BE2C (cell line): ENCODE measurements around the gene DLG2.

Experiments
- DNase-seq: peaks from one replicate; pipeline ENCODE4 v3.0.0-alpha.2; 2020
- H3K27me3 ChIP-seq: fragments of 250-450 bp; sonication (Bioruptor Pico); 2 replicates; pipeline ENCODE4 v1.5.1; 2020; ENCODE audit warnings: mild to moderate bottlenecking
- H3K36me3 ChIP-seq: fragments of 250-450 bp; sonication (Bioruptor Pico); 2 replicates; pipeline ENCODE4 v1.5.1; 2020; ENCODE audit warnings: mild to moderate bottlenecking
- H3K4me1 ChIP-seq: fragments of 250-450 bp; sonication (Bioruptor Pico); 2 replicates; pipeline ENCODE4 v1.5.1; 2020
- H3K4me3 ChIP-seq: 2 replicates; pipeline ENCODE4 v1.5.1; 2011; ENCODE audit warnings: low read depth, low read length
- H3K9me3 ChIP-seq: fragments of 250-450 bp; sonication (Bioruptor Pico); 2 replicates; pipeline ENCODE4 v1.5.1; 2020
- TF ChIP-seq, protein P1 (sequence below): IDR thresholded peaks from 2 replicates; pipeline ENCODE4 v1.5.1; 2012; ENCODE audit warnings: mild to moderate bottlenecking, low read depth, low read length

DLG2 gene

DNA sequence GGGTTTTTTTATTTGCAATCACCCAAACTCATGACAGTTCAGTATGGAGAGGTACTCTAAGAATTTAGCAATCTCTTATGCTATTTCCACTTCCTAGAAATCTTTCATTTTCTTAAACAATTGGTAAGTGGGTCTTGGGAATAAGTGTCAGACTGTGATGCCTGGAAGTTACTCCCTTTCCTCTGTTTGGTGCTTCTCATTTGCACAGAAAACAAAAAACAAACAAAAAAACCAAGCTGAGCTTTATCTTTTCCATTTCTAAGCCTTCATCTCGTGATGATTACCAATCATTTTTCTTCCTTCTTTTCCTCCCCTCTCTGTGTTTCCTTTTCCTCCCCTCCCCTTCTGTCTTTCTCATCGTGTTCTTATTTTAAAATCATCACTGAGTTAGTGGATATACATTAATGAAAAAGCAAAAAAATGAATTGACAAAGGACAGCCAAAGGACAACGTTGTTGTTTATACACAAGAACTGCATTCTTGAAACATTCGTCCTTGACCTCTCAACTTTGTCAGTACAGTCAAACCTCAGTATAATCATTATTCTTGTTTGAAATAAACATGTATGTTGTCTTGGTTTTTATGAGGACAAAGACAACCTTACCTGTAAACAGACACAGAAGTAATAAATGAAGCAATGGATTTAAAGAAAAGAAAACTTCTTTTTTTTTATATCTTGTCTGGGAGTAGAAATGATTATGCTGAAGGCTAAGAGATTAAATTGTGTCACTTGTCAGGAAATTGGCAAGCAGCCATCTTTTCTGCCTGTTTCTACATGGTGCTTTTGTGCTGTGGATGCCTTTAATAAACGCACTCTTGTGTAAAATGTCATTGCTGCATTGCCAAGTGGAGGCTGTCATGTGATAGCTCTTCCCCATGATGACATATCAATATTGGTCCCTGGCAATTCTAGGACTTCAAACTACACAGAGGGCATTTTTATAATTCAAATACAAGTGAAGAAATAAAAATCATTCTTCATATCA lies 1537.8 kb downstream of the DLG2 start:
- Histone ChIP-seq H3K4me3 (no peak overlapping the region), H3K36me3 (no peaks in the 10 kb centered on the region), H3K9me3 (no peaks in the 10 kb centered on the region), H3K4me1 (peaks cover 17% of the 10 kb centered on the region), H3K27me3 (no peaks in the 10 kb centered on the region)
- DNase-seq = peak; percentile 63
- TF ChIP-seq, protein P1, sequence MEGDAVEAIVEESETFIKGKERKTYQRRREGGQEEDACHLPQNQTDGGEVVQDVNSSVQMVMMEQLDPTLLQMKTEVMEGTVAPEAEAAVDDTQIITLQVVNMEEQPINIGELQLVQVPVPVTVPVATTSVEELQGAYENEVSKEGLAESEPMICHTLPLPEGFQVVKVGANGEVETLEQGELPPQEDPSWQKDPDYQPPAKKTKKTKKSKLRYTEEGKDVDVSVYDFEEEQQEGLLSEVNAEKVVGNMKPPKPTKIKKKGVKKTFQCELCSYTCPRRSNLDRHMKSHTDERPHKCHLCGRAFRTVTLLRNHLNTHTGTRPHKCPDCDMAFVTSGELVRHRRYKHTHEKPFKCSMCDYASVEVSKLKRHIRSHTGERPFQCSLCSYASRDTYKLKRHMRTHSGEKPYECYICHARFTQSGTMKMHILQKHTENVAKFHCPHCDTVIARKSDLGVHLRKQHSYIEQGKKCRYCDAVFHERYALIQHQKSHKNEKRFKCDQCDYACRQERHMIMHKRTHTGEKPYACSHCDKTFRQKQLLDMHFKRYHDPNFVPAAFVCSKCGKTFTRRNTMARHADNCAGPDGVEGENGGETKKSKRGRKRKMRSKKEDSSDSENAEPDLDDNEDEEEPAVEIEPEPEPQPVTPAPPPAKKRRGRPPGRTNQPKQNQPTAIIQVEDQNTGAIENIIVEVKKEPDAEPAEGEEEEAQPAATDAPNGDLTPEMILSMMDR = no peak

DNA sequence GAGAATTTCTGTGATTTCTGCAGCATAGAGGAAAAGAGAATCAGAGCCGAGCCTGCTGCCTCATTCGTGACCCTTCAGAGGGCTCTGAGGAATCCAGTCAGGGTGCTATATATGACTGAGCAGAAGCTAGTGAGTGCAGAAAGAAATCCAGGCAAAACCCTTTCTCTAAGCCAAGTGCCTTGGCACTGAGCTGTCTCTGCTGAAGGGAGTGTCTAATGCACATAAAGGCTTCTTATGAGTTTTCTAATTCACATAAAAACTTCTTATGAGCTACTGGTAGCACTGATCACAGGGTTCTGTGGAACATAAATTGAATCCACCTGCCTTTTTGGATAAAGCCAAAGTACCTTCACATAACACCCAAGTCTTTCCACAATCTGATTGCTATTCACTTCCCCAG lies 1555.3 kb downstream of the DLG2 start:
- TF ChIP-seq, protein P1 = no peak
- no peak overlapping the region for H3K4me3 ChIP-seq
- no peaks in the 10 kb centered on the region for H3K9me3 ChIP-seq
- H3K4me1 ChIP-seq = peaks cover 16% of the 10 kb centered on the region
- no peaks in the 10 kb centered on the region for H3K27me3 ChIP-seq
- no peak for DNase-seq
- no peaks in the 10 kb centered on the region for H3K36me3 ChIP-seq

DNA sequence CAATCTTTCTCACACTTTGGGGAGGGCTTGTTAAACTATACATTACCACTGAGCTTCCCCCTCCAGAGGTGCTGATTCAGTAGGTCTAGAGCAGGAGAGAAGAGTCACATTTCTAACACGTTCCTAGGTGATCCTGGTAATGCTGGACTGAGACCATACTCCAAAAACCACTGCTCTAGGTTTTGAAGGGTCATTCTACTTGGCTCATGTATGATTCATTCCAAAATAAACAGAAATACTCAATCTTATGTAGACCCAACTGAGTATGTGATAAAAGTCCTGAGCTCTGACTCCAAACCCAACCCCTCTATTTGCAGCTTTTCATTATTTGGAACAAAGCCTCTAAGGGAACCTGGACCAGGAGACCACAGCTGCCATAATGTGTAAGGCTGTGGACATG lies 1558.1 kb downstream of the DLG2 start:
- Histone ChIP-seq H3K27me3 (no peaks in the 10 kb centered on the region), H3K9me3 (no peaks in the 10 kb centered on the region), H3K36me3 (no peaks in the 10 kb centered on the region), H3K4me1 (peaks cover 13% of the 10 kb centered on the region), H3K4me3 (no peak overlapping the region)
- DNase-seq = no peak
- TF ChIP-seq, protein P1 = no peak

DNA sequence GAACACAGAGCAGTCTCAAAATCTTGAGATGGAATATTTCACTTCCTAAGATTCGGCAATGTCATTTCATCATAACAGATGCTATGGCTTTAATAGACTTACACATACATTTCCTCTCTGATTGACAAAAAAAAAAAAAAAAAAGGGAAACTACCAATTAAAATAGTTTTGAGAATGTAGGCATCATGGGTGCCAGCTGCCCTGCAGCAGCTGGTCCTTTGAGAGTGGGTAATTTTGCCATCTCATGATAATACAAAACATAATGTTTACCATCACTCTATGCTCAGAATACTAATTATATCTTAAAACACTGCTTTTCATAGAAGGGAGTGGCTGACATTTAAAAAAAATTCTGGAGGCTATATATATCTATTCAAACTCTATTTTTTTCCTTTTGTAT lies 1565.4 kb downstream of the DLG2 start:
- Histone ChIP-seq H3K9me3 (no peaks in the 10 kb centered on the region), H3K36me3 (no peaks in the 10 kb centered on the region), H3K27me3 (no peaks in the 10 kb centered on the region), H3K4me3 (no peak overlapping the region), H3K4me1 (0 out of 2 replicates have a peak, but pooled peaks cover under 1% of the 10 kb centered on the region)
- no peak for DNase-seq
- TF ChIP-seq, protein P1 = no peak

DNA sequence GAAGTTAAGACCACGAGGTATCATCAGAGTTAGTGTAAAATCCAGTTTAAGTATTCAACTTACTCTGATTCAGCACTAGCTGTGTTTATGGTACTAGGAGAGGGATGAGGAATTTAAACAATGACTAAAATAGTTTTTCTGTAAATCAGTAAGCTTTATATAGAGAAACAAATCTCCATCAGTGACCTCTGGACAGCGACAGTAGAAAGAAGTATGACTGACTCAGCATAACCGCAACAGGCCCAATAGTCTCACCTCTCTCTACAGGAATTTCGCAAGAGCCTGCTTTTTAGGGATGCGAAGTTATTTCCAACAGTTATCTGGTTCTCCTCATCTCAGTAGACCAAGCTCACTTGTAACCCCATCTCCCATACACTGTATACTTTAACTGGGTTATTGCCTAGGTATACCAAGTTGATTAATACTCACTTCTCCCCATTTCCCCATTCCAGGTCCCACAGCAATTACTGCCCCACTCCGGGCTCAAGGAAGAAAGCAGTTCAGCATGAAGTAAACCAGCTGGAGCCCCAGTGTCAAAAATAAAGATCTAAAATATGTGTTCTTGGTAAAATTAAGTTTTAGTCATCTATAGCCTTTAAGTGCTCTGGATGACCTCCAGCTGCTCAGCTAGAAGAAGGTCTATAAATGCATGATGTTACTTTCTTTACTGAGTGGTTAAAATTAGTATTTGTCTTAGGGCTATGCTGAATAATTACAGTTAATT lies 1570.3 kb downstream of the DLG2 start:
- no peaks in the 10 kb centered on the region for H3K36me3 ChIP-seq
- TF ChIP-seq, protein P1 = no peak

More for the DNA sequence above, 1570.3 kb downstream of the DLG2 start:
- peaks cover 9% of the 10 kb centered on the region; the same call in 1 of the 2 replicates for H3K4me1 ChIP-seq
- H3K9me3 ChIP-seq = no peaks in the 10 kb centered on the region
- no peaks in the 10 kb centered on the region for H3K27me3 ChIP-seq
- H3K4me3 ChIP-seq = no peak overlapping the region
- DNase-seq = no peak
